Sigmoid colon (tissue), 7 donors: Measurements from ENCODE around the gene GABBR2. TPM values are rescaled to one million over a fixed set of nuclear protein-coding genes. Genes with fewer than 3 reads are reported as not detected.

ENCODE experiments used
- DNase-seq: peaks from one replicate; pipeline ENCODE4 v3.0.0-alpha.2; 2019
- H3K27ac ChIP-seq, 4 donors: fragments of 200-600 bp; sonication (generic); one replicate each; pipeline ENCODE4 v1.5.1; 2016 to 2019; ENCODE audit warnings: mild to moderate bottlenecking in 1 of 4
- H3K27me3 ChIP-seq, 3 donors: fragments of 200-600 bp; sonication (generic); one replicate each; pipeline ENCODE4 v1.5.1; 2019; ENCODE audit warnings: mild to moderate bottlenecking in 1 of 3
- H3K36me3 ChIP-seq, 4 donors: fragments of 200-600 bp; sonication (generic); one replicate each; pipeline ENCODE4 v1.5.1; 2016 to 2019
- H3K4me1 ChIP-seq, 4 donors: fragments of 200-600 bp; sonication (generic); one replicate each; pipeline ENCODE4 v1.5.1; 2017 to 2019
- H3K4me3 ChIP-seq, 4 donors: fragments of 200-600 bp; sonication (generic); one replicate each; pipeline ENCODE4 v1.5.1; 2017 to 2019; ENCODE audit warnings: mild to moderate bottlenecking in 2 of 4, moderate library complexity in 1 of 4
- H3K9me3 ChIP-seq, 4 donors: fragments of 200-600 bp in 3 of 4; sonication (generic) in 3 of 4; one replicate each; pipeline versions ENCODE4 v1.5.1 to v1.6.1; 2013 to 2019
- EP300 ChIP-seq, 4 donors: sonication (generic); formaldehyde crosslinking; IDR thresholded peaks; one replicate each; pipeline ENCODE4 v1.6.1; 2017; ENCODE audit warnings: antibody characterized with exemption in 4 of 4
- POLR2A ChIP-seq, 2 donors: fragments of 450-650 bp; IDR thresholded peaks; one replicate each; pipeline ENCODE4 v1.6.1; 2016; ENCODE audit warnings: antibody characterized with exemption in 2 of 2, mild to moderate bottlenecking in 2 of 2, moderate library complexity in 2 of 2
- POLR2AphosphoS5 ChIP-seq, 4 donors: sonication (generic); formaldehyde crosslinking; IDR thresholded peaks; one replicate each; pipeline ENCODE4 v1.6.1; 2017; ENCODE audit warnings: antibody characterized with exemption in 4 of 4
- WGBS, 2 donors: extraction: QIAGEN DNeasy Blood & Tissue Kit; methylation state at CpG; one replicate each; pipeline ENCODE4 v1.1.7; 2013; 5-methylcytosine and 5-hydroxymethylcytosine counted together
- intact Hi-C: fragments of 100-400 bp; cut with DNase I; formaldehyde crosslinking; loops from one replicate; pipeline ENCODE4 v1.15.1; 2023
- polyA plus RNA-seq, 3 donors: library from polyadenylated mRNA; stranded (reverse); fragments of 200-250 nt; gene quantifications; one replicate each; pipeline ENCODE4 v1.2.3, GENCODE V29; 2013
- total RNA-seq, 4 donors: library from RNA; depleted of rRNA; stranded (reverse); fragments of >200 nt; gene quantifications; one replicate each; pipeline ENCODE4 v1.1.0, GENCODE V29; 2016
- TF ChIP-seq, protein P1 (sequence below), 4 experiments: fragments of 450-650 bp in 3 of 4; fragments of 200-600 bp in 1 of 4; IDR thresholded peaks; one replicate each; pipeline ENCODE4 v1.5.1; 2016 to 2019; ENCODE audit warnings: antibody characterized with exemption in 4 of 4, mild to moderate bottlenecking in 3 of 4, moderate library complexity in 2 of 4
- donor health status: healthy with polysubstance abuse.
- donor health status: Bipolar disorder and iron deficiency.
- donor health status: healthy.

Gene GABBR2
- total and polyA plus RNA-seq, 7 donors, result under 0.01 to 0.04 (median under 0.01) TPM; not detected in 4

DNA sequence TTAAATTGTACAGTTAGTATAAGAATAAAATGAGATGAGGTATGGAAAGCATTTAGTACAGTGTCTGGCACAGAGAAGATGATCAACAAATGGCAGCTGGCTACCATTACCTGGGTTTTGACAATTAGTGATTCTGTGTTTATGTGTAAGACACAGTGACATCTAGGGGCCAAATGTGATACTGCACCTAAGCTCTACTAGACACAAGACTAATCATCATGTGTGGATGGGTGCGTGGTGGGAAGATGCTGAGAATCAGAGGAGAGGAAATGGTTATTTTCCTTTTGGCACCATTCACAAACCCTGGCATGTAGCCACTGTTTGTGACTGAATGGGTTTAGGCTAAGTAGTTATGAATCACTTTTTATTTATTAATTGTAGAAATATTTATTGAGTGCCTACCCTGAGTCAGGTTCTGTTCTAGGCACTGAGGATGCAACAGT lies 343.5 kb downstream of the GABBR2 start:
- TF ChIP-seq, protein P1, sequence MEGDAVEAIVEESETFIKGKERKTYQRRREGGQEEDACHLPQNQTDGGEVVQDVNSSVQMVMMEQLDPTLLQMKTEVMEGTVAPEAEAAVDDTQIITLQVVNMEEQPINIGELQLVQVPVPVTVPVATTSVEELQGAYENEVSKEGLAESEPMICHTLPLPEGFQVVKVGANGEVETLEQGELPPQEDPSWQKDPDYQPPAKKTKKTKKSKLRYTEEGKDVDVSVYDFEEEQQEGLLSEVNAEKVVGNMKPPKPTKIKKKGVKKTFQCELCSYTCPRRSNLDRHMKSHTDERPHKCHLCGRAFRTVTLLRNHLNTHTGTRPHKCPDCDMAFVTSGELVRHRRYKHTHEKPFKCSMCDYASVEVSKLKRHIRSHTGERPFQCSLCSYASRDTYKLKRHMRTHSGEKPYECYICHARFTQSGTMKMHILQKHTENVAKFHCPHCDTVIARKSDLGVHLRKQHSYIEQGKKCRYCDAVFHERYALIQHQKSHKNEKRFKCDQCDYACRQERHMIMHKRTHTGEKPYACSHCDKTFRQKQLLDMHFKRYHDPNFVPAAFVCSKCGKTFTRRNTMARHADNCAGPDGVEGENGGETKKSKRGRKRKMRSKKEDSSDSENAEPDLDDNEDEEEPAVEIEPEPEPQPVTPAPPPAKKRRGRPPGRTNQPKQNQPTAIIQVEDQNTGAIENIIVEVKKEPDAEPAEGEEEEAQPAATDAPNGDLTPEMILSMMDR (IDR thresholded peaks at IDR 0.05), result no peak
- TF ChIP-seq POLR2A (IDR thresholded peaks at IDR 0.05) (no peak), POLR2AphosphoS5 (IDR thresholded peaks at IDR 0.05) (no peak), EP300 (IDR thresholded peaks at IDR 0.05) (no peak)
- Histone ChIP-seq H3K4me3 (no peak overlapping the region), H3K27me3 (no peaks in the 10 kb centered on the region), H3K9me3 (peaks cover 0 to 12% (median 7%) of the 10 kb centered on the region in 4 donors), H3K4me1 (no peaks in the 10 kb centered on the region), H3K27ac (no peak overlapping the region), H3K36me3 (no peaks in the 10 kb centered on the region)
- intact Hi-C loops, result no loop called here
- DNase-seq, result no peak
- WGBS, 2 donors, result 95 to 96% methylated on average over 1 of the region's 1 CpG

DNA sequence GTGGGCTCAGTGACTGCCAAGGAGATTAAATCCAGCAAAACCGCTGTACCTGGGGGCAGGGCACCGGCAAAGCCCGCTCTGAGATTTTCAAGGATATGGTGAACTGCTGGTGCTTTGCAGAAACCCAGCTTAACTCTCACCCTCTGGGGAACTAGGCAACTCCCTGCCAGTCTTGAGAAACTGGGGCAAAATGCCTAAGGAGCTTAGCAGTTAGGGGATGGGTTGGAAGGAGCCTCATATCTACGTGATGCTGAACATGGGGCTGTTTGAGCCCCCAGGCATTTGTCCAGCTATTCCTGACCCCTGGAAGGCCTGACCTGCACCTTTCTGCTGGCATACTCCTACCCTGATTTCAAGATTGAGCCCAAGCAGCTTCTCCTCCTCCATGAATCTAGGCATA lies 344.6 kb downstream of the GABBR2 start:
- TF ChIP-seq, protein P1 (IDR thresholded peaks at IDR 0.05), result no peak
- no peak for TF ChIP-seq POLR2AphosphoS5 (IDR thresholded peaks at IDR 0.05)
- TF ChIP-seq EP300 (IDR thresholded peaks at IDR 0.05), result no peak
- no peak for TF ChIP-seq POLR2A (IDR thresholded peaks at IDR 0.05)
- WGBS, 2 donors, result 68 to 77% methylated on average over 4 of the region's 4 CpGs
- Histone ChIP-seq H3K27ac (no peak overlapping the region), H3K9me3 (peaks cover 0 to 12% (median 7%) of the 10 kb centered on the region in 4 donors), H3K36me3 (no peaks in the 10 kb centered on the region), H3K27me3 (no peaks in the 10 kb centered on the region), H3K4me3 (no peak overlapping the region), H3K4me1 (no peaks in the 10 kb centered on the region)
- DNase-seq, result no peak
- intact Hi-C loops, result no loop called here

DNA sequence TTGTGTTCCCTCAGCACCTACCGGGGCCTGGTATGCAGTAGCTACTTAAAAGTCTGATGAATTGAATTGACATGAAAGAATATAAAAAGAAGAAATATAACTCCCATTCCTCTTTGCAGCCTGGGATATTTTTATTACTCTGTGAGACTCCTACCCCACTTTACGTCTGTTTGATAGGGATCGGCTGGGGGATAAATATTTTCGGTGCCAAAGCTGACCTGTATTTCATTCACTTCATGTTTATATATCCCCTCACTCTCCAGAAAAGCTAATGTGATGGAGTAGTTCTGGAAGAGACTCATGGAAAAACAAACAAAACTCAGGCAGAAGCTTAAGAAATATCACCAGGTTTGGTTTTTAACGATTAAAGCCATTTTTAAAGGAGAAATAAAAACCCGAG lies 345.1 kb downstream of the GABBR2 start:
- Histone ChIP-seq H3K27me3 (no peaks in the 10 kb centered on the region), H3K36me3 (no peaks in the 10 kb centered on the region), H3K4me3 (no peak overlapping the region), H3K9me3 (peaks cover 0 to 12% (median 7%) of the 10 kb centered on the region in 4 donors), H3K27ac (no peak overlapping the region), H3K4me1 (no peaks in the 10 kb centered on the region)
- no peak for DNase-seq
- intact Hi-C loops, result no loop called here
- TF ChIP-seq EP300 (IDR thresholded peaks at IDR 0.05) (no peak), POLR2AphosphoS5 (IDR thresholded peaks at IDR 0.05) (no peak), POLR2A (IDR thresholded peaks at IDR 0.05) (no peak)
- TF ChIP-seq, protein P1 (IDR thresholded peaks at IDR 0.05), result no peak
- 60 to 63% methylated on average over 6 of the region's 6 CpGs for WGBS, 2 donors

DNA sequence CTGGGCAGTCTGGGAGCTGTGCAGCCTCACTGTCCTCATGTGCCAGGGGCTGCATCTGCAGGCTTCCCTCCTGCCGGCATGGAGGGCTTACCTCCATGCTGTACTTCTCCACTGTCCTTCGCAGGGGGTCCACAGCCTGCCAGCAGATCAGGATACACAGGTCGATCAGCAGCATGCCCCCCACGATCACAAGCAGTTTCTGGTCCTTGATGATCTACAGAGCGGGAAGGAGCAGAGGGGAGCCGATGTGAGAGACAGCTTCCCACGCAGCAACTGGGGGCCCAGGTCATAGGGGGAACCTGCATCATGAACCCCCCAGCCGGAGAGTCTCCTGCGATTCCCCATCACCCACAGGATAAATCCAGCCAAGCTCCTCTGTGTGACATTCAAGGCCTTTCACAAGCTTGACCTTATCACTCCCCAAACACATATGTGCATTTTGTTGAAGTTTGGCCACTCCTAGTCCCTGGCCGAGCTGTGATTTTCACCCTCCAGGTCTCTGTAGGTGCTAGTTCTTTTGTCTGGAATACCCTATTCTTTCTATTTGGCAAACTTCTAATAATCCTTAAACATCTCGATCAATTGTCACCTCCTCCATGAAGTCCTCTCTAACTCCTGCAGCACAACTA lies 346.0 kb downstream of the GABBR2 start:
- no peaks in the 10 kb centered on the region for H3K27me3 ChIP-seq
- no peak overlapping the region for H3K27ac ChIP-seq
- DNase-seq, result no peak
- H3K9me3 ChIP-seq, result peaks cover 0 to 12% (median 7%) of the 10 kb centered on the region in 4 donors
- no peaks in the 10 kb centered on the region for H3K36me3 ChIP-seq
- no peaks in the 10 kb centered on the region for H3K4me1 ChIP-seq
- H3K4me3 ChIP-seq, result no peak overlapping the region
- no peak for TF ChIP-seq EP300 (IDR thresholded peaks at IDR 0.05)
- no peak for TF ChIP-seq POLR2AphosphoS5 (IDR thresholded peaks at IDR 0.05)
- TF ChIP-seq, protein P1 (IDR thresholded peaks at IDR 0.05), result no peak
- TF ChIP-seq POLR2A (IDR thresholded peaks at IDR 0.05), result no peak
- 89% methylated on average over 11 of the region's 11 CpGs for WGBS, 2 donors
- intact Hi-C loops, result no loop called here

DNA sequence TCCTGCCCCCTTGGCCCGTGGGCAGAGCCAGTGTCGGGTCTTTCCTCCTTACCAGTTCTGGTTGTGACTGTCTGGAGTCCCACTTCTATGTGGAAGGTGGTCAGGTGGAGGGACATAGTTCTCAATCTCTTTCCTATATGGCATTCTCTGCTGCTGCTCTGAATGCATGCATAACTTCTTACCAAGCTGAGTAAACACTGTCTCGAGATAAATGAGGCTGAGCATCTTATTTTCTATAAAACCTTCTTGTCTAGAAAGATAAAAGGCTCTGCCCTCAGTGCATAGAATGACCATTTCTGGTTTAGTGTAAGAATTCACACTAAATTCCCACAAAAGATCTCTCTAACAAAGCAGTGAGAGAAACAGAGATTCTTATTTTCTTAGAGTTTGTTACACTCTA lies 347.1 kb downstream of the GABBR2 start:
- peaks cover 0 to 12% (median 7%) of the 10 kb centered on the region in 4 donors for H3K9me3 ChIP-seq
- 52 to 62% methylated on average over 3 of the region's 3 CpGs for WGBS, 2 donors
- H3K4me1 ChIP-seq, result no peaks in the 10 kb centered on the region
- no peak overlapping the region for H3K27ac ChIP-seq
- no peak overlapping the region for H3K4me3 ChIP-seq
- intact Hi-C loops, result no loop called here
- DNase-seq, result no peak
- TF ChIP-seq, protein P1 (IDR thresholded peaks at IDR 0.05), result no peak
- TF ChIP-seq EP300 (IDR thresholded peaks at IDR 0.05) (no peak), POLR2AphosphoS5 (IDR thresholded peaks at IDR 0.05) (no peak), POLR2A (IDR thresholded peaks at IDR 0.05) (no peak)
- H3K36me3 ChIP-seq, result no peaks in the 10 kb centered on the region
- H3K27me3 ChIP-seq, result no peaks in the 10 kb centered on the region
